HG03342 (cell line): ENCODE measurements around the gene IL33.
A peak's percentile ranks its signal among the peaks of the same experiment; 100 is the strongest.

Experiments used
- ATAC-seq: cut with Tn5 transposase; IDR thresholded peaks from one replicate; pipeline ENCODE4 v1.9.1; 2021; ENCODE audit warnings: mild to moderate bottlenecking, moderate library complexity; ENCODE audit not compliant: unreplicated experiment

IL33 gene

DNA sequence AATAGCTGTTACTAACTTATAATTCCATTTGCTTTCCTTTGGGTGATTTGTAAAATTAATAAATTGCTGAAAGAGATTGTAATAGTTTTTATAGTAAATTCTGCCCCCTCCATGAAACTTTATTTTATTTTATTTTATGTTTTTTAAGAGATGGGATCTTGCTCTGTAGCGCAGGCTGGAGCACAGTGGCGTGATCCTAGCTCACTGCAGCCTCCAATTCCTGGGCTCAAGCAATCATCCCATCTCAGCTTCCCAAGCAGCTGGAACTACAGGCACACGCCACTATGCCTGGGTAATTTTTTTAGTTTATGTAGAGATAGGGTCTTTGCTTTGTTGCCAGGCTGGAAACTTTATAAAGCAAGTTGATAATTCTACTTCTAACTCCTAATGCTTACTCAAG is 395 bp downstream of the IL33 start:
- no peak for ATAC-seq

DNA sequence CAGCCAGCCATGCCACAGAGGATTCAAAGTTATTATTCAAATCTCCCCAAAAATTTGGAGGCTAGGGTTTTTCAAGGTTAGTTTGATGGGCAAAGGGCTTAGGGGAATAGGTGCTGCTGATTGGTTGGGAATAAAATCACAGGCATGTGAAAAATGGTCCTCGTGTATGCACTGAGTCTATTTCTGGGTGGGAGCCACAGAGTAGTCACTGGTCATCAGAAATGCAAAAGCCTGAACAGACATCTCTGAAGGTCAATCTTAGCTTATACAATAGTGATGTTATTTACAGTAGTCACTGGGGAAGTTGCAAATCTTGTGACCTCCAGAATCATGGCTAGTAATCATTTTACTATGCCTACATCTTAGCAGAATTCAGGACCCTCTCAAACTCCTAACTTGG is 1.3 kb downstream of the IL33 start:
- no peak for ATAC-seq

- no peak for ATAC-seq
These were observed 2.5 kb downstream of the IL33 start for GRCh38 chr9:6218099-6218502.

DNA sequence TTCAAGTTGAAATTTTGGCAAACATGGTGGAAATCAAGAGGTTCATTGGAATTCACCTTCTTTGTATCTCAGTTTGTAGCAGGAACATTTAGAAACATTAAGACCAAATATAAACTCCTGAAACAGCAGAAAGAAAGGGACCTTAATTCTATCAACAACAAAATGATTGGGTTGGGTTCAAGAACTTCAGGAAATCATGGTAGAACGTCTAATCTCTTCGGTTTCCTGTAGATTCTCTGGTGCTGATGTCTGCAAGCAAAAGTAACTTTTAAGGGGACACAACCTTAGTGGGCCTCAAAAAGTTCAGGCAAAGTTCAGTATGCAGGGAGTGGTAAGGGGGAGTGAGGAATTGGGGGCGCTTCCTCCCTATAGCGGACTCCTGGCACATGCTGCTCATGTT is 3.4 kb downstream of the IL33 start:
- ATAC-seq: no peak

DNA sequence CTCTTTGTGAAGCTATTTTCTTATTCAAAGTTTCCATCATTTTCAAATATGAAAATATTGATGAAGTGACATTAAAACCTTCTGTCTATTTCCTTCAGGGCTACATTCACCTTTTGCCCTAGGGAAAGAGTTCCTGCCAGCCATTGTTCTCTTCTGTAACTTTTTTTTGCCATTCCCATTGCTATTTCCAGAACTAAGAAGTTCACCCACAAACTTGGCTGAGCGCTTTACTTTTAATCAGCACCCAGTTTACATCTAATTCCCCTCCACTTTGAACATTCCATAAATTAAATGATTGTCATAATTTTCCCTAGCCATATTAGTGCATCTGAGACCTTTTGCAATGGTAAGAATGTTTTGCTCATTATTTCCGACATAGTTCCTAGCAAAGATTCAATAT is 4.4 kb downstream of the IL33 start:
- ATAC-seq: no peak

DNA sequence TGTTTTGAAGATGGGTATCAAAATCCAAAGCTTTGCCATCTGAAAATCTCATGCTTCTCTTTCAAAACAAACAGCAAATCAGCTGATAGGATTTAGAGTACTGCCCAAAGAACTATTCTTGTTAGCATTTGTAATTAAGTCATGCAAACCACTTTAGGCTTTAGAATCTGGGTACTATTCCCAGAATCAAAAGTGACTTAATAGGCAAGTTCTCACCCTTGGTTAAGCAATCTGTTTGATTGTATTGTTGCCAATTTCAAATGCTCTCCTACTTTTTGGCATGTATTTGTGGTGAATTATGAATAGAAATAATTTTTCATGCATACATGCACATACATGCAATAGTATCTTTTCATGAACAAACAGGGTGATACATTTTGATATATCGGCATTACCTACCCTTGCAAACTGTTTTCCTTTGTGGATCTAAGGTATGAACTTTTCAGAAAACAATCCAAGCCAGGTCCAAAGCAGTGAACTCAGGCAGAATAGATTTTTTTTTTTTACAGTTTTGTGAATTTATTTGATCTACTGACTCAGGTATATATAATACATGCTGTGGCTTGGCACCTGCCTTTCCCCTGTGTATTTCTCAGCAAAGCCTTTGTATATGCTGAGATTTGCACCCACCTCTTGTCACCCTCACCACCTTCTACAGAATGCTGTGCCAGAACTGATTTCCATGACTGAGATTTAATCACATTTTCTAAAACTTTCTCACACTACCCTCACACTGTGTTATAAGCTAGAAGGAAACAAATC is 9.0 kb downstream of the IL33 start:
- no peak for ATAC-seq

GRCh38 chr9:6226696-6227095 is 11.1 kb downstream of the IL33 start:
- no peak for ATAC-seq

DNA sequence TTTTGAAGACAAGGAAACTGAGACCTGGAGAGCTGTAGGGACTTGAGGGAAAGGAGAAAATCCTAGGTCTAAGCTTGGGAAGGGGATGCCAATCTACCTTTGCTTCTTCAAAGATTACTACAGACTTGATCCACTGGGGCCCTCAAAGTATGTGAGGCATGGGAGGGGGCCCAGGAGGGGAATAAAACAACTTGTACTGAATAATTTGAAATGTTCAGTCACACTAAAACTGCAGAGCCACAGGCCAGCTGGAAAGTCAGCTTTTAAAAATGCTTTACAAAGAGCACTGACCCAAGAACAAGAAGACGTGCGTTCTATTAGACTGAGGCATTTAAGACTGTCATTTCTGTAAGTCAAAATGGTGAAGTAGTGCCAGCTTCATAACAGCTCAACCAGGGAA is 13.6 kb downstream of the IL33 start:
- ATAC-seq: no peak

GRCh38 chr9:6229619-6230018 is 14.0 kb downstream of the IL33 start:
- ATAC-seq: no peak

- ATAC-seq: no peak
These were observed 14.6 kb downstream of the IL33 start for GRCh38 chr9:6230037-6230780.

DNA sequence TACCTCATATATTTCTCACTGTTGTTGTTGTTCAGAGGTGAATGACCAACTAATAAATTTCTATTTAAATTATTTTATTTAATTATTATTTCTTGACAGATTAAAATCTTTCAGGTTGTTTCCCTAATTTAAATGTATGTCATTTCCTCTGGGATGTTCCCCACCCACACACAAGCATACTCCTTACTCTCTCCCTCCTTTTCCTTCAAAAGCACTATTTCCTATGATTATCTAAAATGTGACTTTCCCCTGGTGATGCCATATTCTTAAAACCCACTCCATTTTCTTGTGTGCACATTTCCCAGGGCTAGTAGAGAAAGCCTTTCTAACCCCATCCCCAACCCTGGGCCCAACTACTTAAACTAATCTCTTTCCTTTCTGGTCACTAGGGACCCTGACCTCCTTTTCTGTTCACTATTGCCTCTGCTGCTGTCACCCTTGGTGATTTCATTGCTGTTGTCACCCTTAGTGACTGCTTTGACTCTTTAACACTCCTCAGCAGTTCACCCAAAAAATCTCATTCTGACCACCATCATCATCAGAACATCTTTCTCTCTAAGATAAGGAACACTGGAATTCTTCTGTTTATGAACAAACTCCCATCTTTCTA is 16.8 kb downstream of the IL33 start:
- ATAC-seq: no peak

DNA sequence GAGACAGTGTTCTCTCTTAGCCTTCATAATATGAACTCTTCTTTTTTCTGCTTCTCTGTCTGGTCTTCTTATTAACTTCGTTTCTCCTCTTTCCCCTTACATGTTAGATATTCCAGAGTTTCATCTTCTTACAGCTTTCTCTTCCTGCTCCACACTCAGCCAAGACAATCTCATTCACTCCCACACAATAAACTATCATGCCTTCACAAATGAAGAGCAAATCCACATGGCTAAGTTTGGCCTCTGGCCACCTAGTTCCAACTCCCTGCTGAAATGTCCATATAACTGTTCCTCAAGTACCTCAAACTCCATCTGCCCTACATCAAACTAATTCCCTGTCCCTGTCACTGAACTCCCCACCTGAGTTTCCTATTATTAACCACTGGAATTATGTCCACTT is 18.4 kb downstream of the IL33 start:
- no peak for ATAC-seq

DNA sequence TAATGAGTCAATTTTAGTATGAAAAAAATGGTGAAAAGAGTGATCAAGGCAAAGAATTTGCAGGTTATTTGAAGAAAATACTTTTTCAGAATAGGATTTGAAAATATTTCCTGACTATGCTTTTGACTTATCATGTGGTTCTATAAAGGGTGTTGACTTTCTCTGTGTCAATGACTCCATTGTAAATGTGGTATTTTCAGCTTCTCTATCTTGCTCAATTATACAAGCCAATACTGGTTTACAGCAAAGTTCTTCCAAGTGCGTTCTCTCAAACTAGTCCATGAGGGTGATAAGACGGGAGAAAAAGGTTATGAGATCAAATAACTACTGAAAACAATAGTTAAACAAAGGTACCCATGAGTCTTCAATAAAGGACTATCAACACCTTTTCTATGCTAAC is 21.7 kb downstream of the IL33 start:
- no peak for ATAC-seq

GRCh38 chr9:6239048-6239461 is 23.4 kb downstream of the IL33 start:
- no peak for ATAC-seq

- no peak for ATAC-seq
These were observed 24.1 kb downstream of the IL33 start for GRCh38 chr9:6239694-6240093.

DNA sequence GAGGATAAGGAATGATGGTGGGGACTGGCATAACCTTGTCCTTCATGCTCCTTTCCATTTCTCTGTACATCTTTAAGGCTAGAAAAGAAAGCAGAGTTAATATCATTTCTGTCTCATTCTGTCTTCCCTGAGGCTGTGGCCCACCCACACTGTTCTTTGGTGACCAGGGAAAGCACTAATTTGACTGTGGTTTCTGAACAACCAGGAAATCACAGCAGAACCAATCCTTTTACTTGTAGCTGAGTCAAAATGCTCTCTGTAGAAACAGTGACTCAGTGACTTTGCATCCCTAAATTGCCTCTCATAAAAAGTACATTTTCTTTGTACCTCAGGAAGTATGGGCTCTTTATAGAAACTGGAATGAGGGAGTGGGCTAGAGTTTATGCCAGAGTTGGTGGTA is 28.1 kb downstream of the IL33 start:
- peak; percentile 80 for ATAC-seq

GRCh38 chr9:6247266-6247665 is 31.7 kb downstream of the IL33 start:
- no peak for ATAC-seq

GRCh38 chr9:6268826-6269397 is 53.3 kb downstream of the IL33 start:
- no peak for ATAC-seq

GRCh38 chr9:6270896-6271295 is 55.3 kb downstream of the IL33 start:
- ATAC-seq: no peak

GRCh38 chr9:6271508-6272228 is 56.1 kb downstream of the IL33 start:
- no peak for ATAC-seq

GRCh38 chr9:6272229-6272598 is 56.6 kb downstream of the IL33 start:
- ATAC-seq: no peak
